Stimulated activated CD4-positive, alpha-beta T cell treated with anti-CD3 and anti-CD28 coated beads, Interleukin-15, amount 100 ng/mL, for 48 hours (primary cell): Measurements from ENCODE around the gene CFAP70.
"Not testable (repeated sequence)": the region's sequence is repeated elsewhere in the genome, so short reads cannot be mapped to it uniquely, and the experiment has no call there.

ENCODE experiments used
- DNase-seq, 2 donors: peaks; one replicate each; pipeline ENCODE4 v3.0.0-alpha.2; 2020; ENCODE audit warnings: low read depth in 2 of 2

CFAP70 gene

GRCh38 chr10:73339436-73339835 lies 19.2 kb downstream of the CFAP70 start:
- DNase-seq = no peak

- DNase-seq = no peak
Observed at GRCh38 chr10:73338801-73339368, 19.8 kb downstream of the CFAP70 start.

GRCh38 chr10:73333202-73333601 lies 25.5 kb downstream of the CFAP70 start:
- DNase-seq = no peak

DNA sequence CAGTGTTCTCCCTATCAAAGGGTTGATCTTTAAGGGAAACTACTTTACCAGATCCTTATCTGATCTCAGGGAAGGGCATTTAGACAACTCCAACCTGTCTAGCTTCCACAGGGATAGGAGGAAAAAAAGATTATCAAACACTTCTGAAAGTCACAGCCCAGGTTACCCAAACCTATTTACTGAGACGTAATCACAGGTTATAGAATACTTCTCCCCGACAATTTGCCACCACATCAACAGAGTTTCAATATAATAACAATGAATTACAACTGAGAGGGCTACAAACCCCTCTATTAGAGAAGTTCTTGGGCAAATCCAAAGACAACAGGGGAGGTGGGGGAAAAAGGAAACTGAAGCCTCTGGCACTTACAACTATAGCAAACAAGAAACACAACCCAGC lies 26.3 kb downstream of the CFAP70 start:
- DNase-seq = no peak

DNA sequence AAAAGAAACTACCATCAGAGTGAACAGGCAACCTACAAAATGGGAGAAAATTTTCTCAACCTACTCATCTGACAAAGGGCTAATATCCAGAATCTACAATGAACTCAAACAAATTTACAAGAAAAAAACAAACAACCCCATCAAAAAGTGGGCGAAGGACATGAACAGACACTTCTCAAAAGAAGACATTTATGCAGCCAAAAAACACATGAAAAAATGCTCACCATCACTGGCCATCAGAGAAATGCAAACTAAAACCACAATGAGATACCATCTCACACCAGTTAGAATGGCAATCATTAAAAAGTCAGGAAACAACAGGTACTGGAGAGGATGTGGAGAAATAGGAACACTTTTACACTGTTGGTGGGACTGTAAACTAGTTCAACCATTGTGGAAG lies 30.1 kb downstream of the CFAP70 start:
- not testable (repeated sequence) for DNase-seq

DNA sequence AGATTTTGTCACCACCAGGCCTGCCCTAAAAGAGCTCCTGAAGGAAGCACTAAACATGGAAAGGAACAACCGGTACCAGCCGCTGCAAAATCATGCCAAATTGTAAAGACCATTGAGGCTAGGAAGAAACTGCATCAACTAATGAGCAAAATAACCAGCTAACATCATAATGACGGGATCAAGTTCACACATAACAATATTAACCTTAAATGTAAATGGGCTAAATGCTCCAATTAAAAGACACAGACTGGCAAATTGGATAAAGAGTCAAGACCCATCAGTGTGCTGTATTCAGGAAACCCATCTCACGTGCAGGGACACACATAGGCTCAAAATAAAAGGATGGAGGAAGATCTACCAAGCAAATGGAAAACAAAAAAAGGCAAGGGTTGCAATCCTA lies 33.4 kb downstream of the CFAP70 start:
- not testable (repeated sequence) for DNase-seq

- not testable (repeated sequence) for DNase-seq
Observed at GRCh38 chr10:73323582-73323981, 35.1 kb downstream of the CFAP70 start.

DNA sequence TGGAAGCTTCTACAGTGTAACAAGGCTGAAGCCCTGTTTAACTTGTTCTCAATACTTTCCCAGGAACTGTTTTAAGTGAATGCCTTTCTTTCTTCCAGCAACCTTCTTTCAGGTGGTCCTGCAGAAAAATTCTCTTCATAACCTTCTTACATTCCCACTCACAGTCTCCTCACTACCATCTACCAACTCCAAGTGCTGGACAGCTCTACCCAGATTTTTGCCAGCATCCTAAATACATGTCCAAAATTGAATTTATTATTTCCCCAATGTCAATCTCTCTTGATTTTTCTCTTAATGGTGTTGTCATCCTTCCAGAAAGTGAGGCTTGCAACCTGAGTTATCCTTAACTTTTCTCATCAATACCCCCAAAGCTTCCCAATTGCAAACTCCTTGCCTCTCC lies 48.2 kb downstream of the CFAP70 start:
- no peak for DNase-seq

- DNase-seq = no peak
Observed at GRCh38 chr10:73307203-73307800, 51.4 kb downstream of the CFAP70 start.

GRCh38 chr10:73306171-73306708 lies 52.4 kb downstream of the CFAP70 start:
- DNase-seq = no peak

DNA sequence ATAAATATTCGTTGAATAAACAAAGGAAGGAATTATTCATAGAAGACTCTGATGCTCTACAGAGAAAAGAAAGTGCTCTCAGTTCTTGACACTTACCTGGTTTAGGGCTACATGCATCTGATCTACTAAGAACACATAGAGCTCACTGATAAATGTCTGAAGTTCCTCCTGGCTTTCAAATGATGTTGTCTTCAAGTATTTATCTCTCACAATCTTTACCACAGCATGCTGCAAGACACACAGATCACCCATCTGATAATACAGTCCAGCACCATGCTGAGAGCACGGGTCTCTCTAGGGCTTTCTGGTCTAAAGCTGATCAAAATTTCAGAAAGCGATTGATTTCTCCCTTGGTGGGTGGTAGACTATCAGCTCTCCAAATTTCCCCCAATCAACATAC lies 61.7 kb downstream of the CFAP70 start:
- no peak for DNase-seq

- no peak for DNase-seq
Observed at GRCh38 chr10:73293461-73293860, 65.2 kb downstream of the CFAP70 start.

GRCh38 chr10:73289958-73290357 lies 68.7 kb downstream of the CFAP70 start:
- DNase-seq = no peak

- no peak for DNase-seq
Observed at GRCh38 chr10:73287441-73287840, 71.2 kb downstream of the CFAP70 start.

DNA sequence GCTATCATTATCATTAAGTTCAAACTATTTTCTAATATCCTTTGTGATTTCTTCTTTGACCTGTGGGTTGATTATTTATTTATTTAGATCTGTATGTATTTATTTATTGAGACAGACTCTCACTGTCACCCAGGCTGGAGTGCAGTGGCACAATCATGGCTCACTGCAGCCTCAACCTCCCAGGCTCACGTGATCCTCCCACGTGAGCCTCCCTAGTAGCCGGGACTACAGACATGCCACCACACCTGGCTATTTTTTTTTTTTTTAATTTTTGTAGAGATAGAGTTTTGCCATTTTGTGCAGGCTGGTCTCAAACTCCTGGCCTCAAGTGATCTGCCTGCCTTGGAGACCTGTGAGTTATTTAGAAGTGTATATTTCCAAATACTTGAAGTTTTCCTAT lies 77.6 kb downstream of the CFAP70 start:
- DNase-seq = no peak

- no peak for DNase-seq
Observed at GRCh38 chr10:73264423-73264822, 94.2 kb downstream of the CFAP70 start.

DNA sequence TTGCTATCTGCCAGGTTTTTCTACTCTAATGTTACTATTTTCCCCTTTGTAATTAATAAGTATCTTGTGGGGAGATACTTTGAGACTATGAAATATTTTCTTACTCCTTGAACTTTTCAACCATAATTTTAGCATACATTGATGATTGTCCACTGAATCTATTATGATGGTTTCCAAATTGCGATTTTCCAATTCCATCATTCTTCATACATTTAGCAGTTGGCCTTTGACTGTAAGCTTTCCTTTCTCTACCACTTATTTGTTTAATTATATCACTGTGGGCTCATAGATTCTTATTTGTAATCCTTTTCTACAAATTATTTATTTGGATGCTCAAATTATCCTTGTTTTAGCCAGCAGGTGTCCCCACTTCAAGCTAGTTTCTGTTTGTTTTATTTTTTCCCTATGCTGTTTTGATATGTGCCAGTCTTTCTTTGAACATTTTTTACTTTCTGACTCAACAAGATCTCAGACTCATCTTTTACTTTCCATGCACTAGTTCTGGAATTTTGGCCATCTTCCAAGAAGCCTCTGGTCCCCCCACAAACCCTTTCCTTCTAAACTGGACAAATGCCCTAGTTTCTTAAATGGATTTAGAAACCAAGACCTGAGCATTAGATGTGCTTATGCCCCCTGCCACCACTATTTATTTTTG lies 94.8 kb downstream of the CFAP70 start:
- no peak for DNase-seq

DNA sequence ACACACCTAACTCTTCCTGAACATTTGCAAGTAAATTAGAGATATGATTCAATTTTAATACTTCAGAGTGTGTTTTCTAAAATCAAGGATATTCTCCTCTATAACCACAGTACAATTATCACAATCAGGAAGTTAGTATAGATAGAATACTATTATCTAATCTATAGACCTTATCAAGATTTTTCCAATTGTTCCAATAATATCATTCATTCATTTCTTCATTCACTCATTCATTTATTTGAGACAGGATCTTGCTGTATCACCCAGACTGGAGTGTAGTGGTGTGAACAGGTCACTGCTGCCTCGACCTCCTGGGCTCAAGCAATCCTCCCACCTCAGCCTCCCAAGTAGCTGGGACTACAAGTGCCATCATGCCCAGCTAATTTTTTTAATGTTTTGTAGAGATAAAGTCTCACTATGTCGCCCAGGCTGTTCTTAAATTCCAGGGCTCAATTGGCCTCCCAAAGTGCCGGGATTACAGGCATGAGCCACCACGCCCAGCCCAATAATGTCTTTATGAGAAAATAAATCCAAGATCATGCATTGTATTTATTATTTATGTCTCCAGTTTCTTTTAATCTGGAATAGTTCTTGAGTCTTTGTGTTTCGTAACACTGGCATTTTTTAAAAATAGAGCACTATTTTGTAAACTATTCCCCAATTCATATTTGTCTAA lies 95.6 kb downstream of the CFAP70 start:
- DNase-seq = no peak

- DNase-seq = no peak
Observed at GRCh38 chr10:73262105-73262730, 96.4 kb downstream of the CFAP70 start.

GRCh38 chr10:73261362-73261995 lies 97.2 kb downstream of the CFAP70 start:
- no peak for DNase-seq

- not testable (repeated sequence) for DNase-seq
Observed at GRCh38 chr10:73258612-73259011, 100.1 kb downstream of the CFAP70 start.

DNA sequence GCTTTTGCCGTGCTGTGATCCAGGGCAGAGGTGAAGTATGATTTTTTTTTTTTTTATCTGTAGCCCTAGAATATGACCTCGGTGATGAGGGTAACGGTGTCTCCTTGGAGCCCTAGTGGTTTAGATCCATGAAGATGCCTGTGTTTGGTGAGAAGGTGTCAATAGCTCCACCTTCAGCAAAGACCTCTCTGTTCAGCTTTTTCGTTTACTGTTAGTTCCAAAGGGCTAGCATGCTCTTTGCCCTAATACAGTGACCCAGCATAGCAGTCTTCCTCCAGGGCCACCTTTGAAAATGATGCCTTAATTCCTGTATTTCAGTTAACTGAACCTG lies 105.5 kb downstream of the CFAP70 start:
- DNase-seq = no peak
